GM18868 (cell line): Measurements from ENCODE around the gene TUBA1B.
A peak's percentile ranks its signal among the peaks of the same experiment; 100 is the strongest.
"Not testable (repeated sequence)": the region's sequence is repeated elsewhere in the genome, so short reads cannot be mapped to it uniquely, and the experiment has no call there.

Experiments
- ATAC-seq: cut with Tn5 transposase; IDR thresholded peaks from one replicate; pipeline ENCODE4 v1.9.1; 2021; ENCODE audit warnings: mild to moderate bottlenecking, moderate library complexity; ENCODE audit not compliant: unreplicated experiment

TUBA1B gene

GRCh38 chr12:49131051-49131893 lies at the start of gene TUBA1B:
TSS of gene TUBA1B (minus strand) at chr12:49131395. CDS start at chr12:49131300, 95 bp downstream.
- ATAC-seq, result peak; percentile 79

DNA sequence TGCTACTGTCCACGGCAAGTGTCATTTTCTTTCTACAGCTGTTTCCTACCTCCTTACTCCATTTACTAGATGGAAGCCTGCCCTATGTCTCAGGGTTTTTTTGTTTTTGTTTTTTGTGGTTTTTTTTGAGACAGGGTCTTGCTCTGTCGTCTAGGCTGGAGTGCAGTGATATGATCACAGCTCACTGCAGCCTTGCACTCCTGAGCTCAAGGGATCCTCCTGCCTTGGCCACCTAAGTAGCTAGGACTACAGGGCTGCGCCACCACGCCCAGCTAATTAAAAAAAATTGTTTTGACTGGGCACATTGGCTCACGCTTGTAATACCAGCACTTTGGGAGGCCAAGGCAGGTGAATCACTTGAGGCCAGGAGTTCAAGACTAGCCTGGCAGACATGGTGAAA lies 43.0 kb upstream of the TUBA1B start:
- ATAC-seq, result no peak

GRCh38 chr12:49170924-49171323 lies 39.7 kb upstream of the TUBA1B start:
- no peak for ATAC-seq

GRCh38 chr12:49165114-49165513 lies 33.9 kb upstream of the TUBA1B start:
- no peak for ATAC-seq

DNA sequence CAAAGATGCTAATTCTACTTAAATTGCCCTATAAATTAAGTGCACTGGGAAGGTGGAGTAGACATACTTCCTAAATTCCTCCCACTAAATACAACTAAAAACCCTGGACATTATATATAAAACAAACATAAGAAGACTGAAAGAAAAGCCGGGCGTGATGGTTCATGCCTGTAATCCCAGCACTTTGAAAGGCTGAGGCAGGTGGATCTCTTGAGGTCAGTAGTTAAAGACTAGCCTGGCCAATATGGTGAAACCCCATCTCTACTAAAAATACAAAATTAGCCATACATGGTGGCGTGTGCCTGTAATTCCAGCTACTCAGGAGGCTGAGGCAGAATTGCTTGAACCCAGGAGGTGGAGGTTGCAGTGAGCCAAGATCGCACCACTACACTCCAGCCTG lies 30.7 kb upstream of the TUBA1B start:
- not testable (repeated sequence) for ATAC-seq

DNA sequence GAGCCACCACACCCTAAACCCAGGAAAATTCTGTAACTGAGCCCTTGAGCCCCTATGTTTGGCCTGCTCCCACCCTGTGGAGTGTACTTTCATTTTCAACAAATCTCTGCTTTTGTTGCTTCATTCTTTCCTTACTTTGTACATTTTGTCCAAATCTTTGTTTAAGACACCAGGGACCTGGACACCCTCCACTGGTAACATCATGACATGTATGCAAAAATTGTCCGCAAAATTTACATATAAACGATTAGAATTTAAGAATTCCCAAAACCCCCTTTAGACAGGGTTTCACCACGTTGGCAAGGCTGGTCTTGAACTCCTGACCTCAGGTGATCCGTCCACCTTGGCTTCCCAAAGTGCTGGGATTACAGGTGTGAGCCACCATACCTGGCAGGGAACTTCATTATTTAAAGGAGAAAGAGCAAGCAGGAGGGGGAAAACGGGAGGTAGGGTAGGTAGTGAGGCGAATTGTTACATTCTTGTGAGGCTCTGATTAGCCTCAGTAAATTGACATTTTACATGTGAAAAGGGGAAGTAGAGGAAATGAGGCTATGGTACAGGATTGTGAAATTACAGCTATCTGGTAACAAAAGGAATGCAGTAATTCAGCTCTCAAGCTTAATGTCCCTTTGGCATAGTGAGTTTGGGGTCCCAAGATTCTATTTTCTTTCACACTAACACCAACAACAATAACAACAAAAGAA lies 30.0 kb upstream of the TUBA1B start:
- ATAC-seq, result no peak

GRCh38 chr12:49160399-49160798 lies 29.2 kb upstream of the TUBA1B start:
- ATAC-seq, result no peak

DNA sequence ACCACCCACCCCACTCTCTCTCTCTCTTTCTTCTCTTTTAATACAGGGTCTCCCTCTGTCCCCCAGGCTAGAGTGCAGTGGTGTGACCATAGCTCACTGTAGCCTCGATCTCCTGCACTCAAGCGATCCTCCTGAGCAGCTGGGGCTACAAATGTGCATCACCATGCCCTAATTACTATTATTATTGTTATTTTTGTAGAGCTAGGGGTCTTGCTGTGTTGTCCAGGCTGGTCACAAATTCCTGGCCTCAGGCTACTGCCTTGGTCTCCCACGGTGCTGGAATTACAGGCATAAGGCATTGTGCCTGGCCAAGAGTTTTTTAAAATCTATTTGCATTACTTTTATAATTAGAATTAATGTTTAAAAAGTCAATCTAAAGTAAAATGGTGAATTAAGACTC lies 23.0 kb upstream of the TUBA1B start:
- ATAC-seq, result no peak

DNA sequence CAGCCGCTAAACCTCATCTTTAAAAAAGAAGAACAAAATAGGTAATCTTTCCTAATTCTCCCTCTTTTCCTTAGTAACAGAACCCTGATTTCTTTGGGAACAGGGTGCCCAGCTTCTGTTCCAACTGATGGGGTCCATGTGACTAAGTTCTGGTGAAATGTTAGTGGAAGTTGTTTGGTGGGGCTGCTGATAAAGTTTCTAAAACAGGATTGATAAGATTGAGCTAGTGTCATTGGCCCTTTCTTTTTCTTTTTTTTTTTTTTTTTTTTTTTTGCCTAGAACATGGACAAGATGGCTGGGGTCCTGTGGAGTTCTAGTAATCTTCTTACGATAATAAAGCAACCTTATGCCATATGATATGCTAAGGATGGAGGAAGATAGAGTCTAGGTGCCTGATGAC lies 16.2 kb upstream of the TUBA1B start:
- no peak for ATAC-seq

GRCh38 chr12:49146406-49146805 lies 15.2 kb upstream of the TUBA1B start:
- ATAC-seq, result no peak

- ATAC-seq, result no peak
These were observed 13.2 kb upstream of the TUBA1B start for GRCh38 chr12:49144384-49144783.

GRCh38 chr12:49138999-49139398 lies 7.8 kb upstream of the TUBA1B start:
- no peak for ATAC-seq

- ATAC-seq, result no peak
These were observed 7.4 kb upstream of the TUBA1B start for GRCh38 chr12:49138587-49138986.

DNA sequence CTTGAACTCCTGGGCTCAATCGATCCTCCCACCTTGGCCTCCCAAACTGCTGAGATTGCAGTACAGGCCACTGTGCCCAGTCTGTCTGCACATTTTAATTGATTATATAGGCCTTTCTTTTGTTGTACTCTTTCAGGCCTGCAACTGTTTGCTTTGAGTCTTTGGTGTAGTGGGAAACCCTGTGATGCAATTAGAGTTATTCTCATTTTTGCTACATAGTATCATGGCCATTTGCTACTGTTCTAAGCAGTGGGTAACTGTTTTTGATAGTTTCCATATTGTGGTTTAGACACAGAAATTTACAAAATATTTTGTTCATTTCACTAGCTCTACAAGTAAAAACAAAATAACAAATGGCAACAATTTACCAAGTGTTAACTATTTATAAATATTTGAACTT lies 6.3 kb upstream of the TUBA1B start:
- no peak for ATAC-seq

- not testable (repeated sequence) for ATAC-seq
These were observed 5.8 kb upstream of the TUBA1B start for GRCh38 chr12:49136997-49137396.

- ATAC-seq, result no peak
These were observed 2.4 kb upstream of the TUBA1B start for GRCh38 chr12:49133590-49133989.

- no peak for ATAC-seq
These were observed 1.8 kb upstream of the TUBA1B start for GRCh38 chr12:49133014-49133413.

GRCh38 chr12:49131894-49132461 lies 783 bp upstream of the TUBA1B start:
- ATAC-seq, result no peak

GRCh38 chr12:49130151-49131050 lies 794 bp downstream of the TUBA1B start:
- peak; percentile 52 for ATAC-seq

GRCh38 chr12:49129332-49130150 lies 1.7 kb downstream of the TUBA1B start:
- ATAC-seq, result no peak
